ENCODE measurements around the gene PIKFYVE. TPM values are rescaled to one million over a fixed set of nuclear protein-coding genes. Genes with fewer than 3 reads are reported as not detected.

The PIKFYVE gene
- total and polyA plus RNA-seq, 5 experiments from 2014 or later: 5.3 to 51.2 (median 6.6) TPM

Other genes starting within 250 kb of the PIKFYVE start
- 10 to 100 TPM; 13.7 to 16.5 TPM for gene PLEKHM3, start 240.7 kb upstream of the PIKFYVE start, total RNA-seq
- 1 to 10 TPM; 2.5 to 3.4 (median 3.4) TPM for gene PLEKHM3, start 240.7 kb upstream of the PIKFYVE start, polyA plus RNA-seq
- not detected for gene CRYGD, start 141.7 kb upstream of the PIKFYVE start, total RNA-seq
- gene CRYGD, start 141.7 kb upstream of the PIKFYVE start, polyA plus RNA-seq: not detected
- gene CRYGC, start 136.4 kb upstream of the PIKFYVE start, total RNA-seq: not detected
- not detected for gene CRYGC, start 136.4 kb upstream of the PIKFYVE start, polyA plus RNA-seq
- gene CRYGB, start 120.1 kb upstream of the PIKFYVE start, total RNA-seq: not detected
- gene CRYGB, start 120.1 kb upstream of the PIKFYVE start, polyA plus RNA-seq: not detected
- not detected for gene CRYGA, start 102.7 kb upstream of the PIKFYVE start, total RNA-seq
- not detected for gene CRYGA, start 102.7 kb upstream of the PIKFYVE start, polyA plus RNA-seq
- gene C2orf80, start 76.2 kb upstream of the PIKFYVE start, total RNA-seq: not detected
- not detected for gene C2orf80, start 76.2 kb upstream of the PIKFYVE start, polyA plus RNA-seq
- gene IDH1, start 11.2 kb upstream of the PIKFYVE start, total RNA-seq: 10 to 100 TPM; 20.0 to 20.8 TPM
- gene IDH1, start 11.2 kb upstream of the PIKFYVE start, polyA plus RNA-seq: 1 to 10 TPM; 2.6 to 5.5 (median 3.8) TPM
- under 1 TPM in 1 of 2 experiments, not detected in 1; 0.25 TPM for gene PTH2R, start 140.5 kb downstream of the PIKFYVE start, total RNA-seq
- under 1 TPM in 1 of 3 donors, not detected in 2; 0.09 TPM for gene PTH2R, start 140.5 kb downstream of the PIKFYVE start, polyA plus RNA-seq

Measured in naive thymus-derived CD8-positive, alpha-beta T cell (primary cell).